Aorta (tissue), 5 donors: Measurements from ENCODE around the gene PRELP. TPM values are rescaled to one million over a fixed set of nuclear protein-coding genes. Genes with fewer than 3 reads are reported as not detected.

Experiments used
- ATAC-seq: fragments of 200-7000 bp; cut with Tn5 transposase; one replicate; pipeline ENCODE4 v1.9.1; 2022; ENCODE audit warnings: moderate library complexity; ENCODE audit not compliant: low FRiP score
- DNase-seq, 2 donors: peaks; one replicate each; pipeline ENCODE4 v3.0.0-alpha.2; 2020
- H3K27ac ChIP-seq, 2 donors: one replicate each; pipeline ENCODE4 v1.5.1; 2013; ENCODE audit warnings: low read length in 2 of 2, mild to moderate bottlenecking in 2 of 2, moderate library complexity in 2 of 2, control low read depth in 1 of 2, inconsistent platforms in 1 of 2, low read depth in 1 of 2
- H3K27me3 ChIP-seq, 2 donors: one replicate each; pipeline ENCODE4 v1.6.1; 2013; ENCODE audit warnings: control low read depth in 1 of 2, low read length in 1 of 2, mild to moderate bottlenecking in 1 of 2, moderate library complexity in 1 of 2; ENCODE audit not compliant: insufficient read depth in 2 of 2, control insufficient read depth in 1 of 2
- H3K36me3 ChIP-seq, 2 donors: one replicate each; pipeline ENCODE4 v1.6.1; 2013; ENCODE audit warnings: control low read depth in 1 of 2, low read length in 1 of 2, mild to moderate bottlenecking in 1 of 2; ENCODE audit not compliant: insufficient read depth in 2 of 2, control insufficient read depth in 1 of 2
- H3K4me1 ChIP-seq, 2 donors: one replicate each; pipeline ENCODE4 v1.6.1; 2013; ENCODE audit warnings: low read length in 2 of 2, control low read depth in 1 of 2, mild to moderate bottlenecking in 1 of 2, moderate library complexity in 1 of 2; ENCODE audit not compliant: insufficient read depth in 2 of 2, control insufficient read depth in 1 of 2
- H3K4me3 ChIP-seq, 2 donors: one replicate each; pipeline ENCODE4 v1.5.1; 2013; ENCODE audit warnings: low read length in 2 of 2, control low read depth in 1 of 2, mild to moderate bottlenecking in 1 of 2
- H3K9me3 ChIP-seq: one replicate; pipeline ENCODE4 v1.6.1; 2013; ENCODE audit warnings: mild to moderate bottlenecking, low read length; ENCODE audit not compliant: control insufficient read depth
- WGBS, 2 donors: extraction: QIAGEN DNeasy Blood & Tissue Kit; methylation state at CpG; one replicate each; pipeline ENCODE4 v1.1.7; 2013; 5-methylcytosine and 5-hydroxymethylcytosine counted together
- intact Hi-C, 2 donors: fragments of 100-400 bp; cut with DNase I; formaldehyde crosslinking; loops; one replicate each; pipeline versions ENCODE4 v1.14.2 to v1.15.0; 2022
- polyA plus RNA-seq, 2 donors: library from polyadenylated mRNA; stranded (reverse); fragments of 200-250 nt; gene quantifications; one replicate each; pipeline ENCODE4 v1.2.3, GENCODE V29; 2013
- total RNA-seq, 2 donors: library from RNA; stranded (reverse); fragmentation: NEBNext Ultra II Directional; extraction: Animal tissue kit (Norgen Biotek cat#: 25700); gene quantifications; one replicate each; pipeline ENCODE4 v1.2.1, GENCODE V29; 2021
- donor health status: healthy with polysubstance abuse.
- donor health status: Bipolar disorder and iron deficiency.
- donor health status: DM: no; HTN: no; CAD: no.
- donor health status: DM: no; HTN: no; CAD: no.
- donor health status: DM: yes; HTN: yes; CAD: no.

PRELP gene
- total and polyA plus RNA-seq, 4 donors: 152 to 217 (median 176) TPM

- intact Hi-C loops: loop anchor here in 1 of 2 donors (5.0 kb wide), 1 partner anchor 71 kb away; no protein-coding TSS in a partner anchor
- Histone ChIP-seq H3K27me3 (no peaks in the 10 kb centered on the region), H3K9me3 (no peaks in the 10 kb centered on the region), H3K36me3 (peaks cover 0 to 2% of the 10 kb centered on the region in 2 donors), H3K4me1 (peaks cover 2 to 3% of the 10 kb centered on the region in 2 donors), H3K27ac (peak overlapping the region; percentile 13 to 68), H3K4me3 (peak overlapping the region; percentile 29 to 90)
- ATAC-seq (no peak), DNase-seq (no peak)
- 66 to 67% methylated on average over 3 of the region's 3 CpGs for WGBS, 2 donors
These were observed 2.6 kb downstream of the PRELP start for GRCh38 chr1:203478231-203478630.

- 60 to 62% methylated on average over 5 of the region's 5 CpGs for WGBS, 2 donors
- ATAC-seq (no peak), DNase-seq (no peak)
- Histone ChIP-seq H3K9me3 (no peaks in the 10 kb centered on the region), H3K36me3 (peaks cover 3 to 6% of the 10 kb centered on the region in 2 donors), H3K4me1 (peaks cover 2 to 3% of the 10 kb centered on the region in 2 donors), H3K27me3 (no peaks in the 10 kb centered on the region), H3K4me3 (peak overlapping the region; percentile 29 to 90), H3K27ac (peak overlapping the region; percentile 44 to 94)
- intact Hi-C loops: loop anchor here in 1 of 2 donors (5.0 kb wide), 1 partner anchor 72 kb away; no protein-coding TSS in a partner anchor
These were observed 3.4 kb downstream of the PRELP start for GRCh38 chr1:203478986-203479385.

- ATAC-seq: no peak
- 20 to 23% methylated on average over 2 of the region's 2 CpGs for WGBS, 2 donors
- DNase-seq: no peak
- intact Hi-C loops: loop anchor here in 1 of 2 donors (5.0 kb wide), 1 partner anchor 72 kb away; no protein-coding TSS in a partner anchor
- H3K4me3 ChIP-seq: no peak overlapping the region
- no peaks in the 10 kb centered on the region for H3K9me3 ChIP-seq
- H3K27ac ChIP-seq: peak overlapping the region; percentile 73 to 94
- H3K36me3 ChIP-seq: peaks cover 4 to 6% of the 10 kb centered on the region in 2 donors
- H3K4me1 ChIP-seq: peaks cover 2 to 3% of the 10 kb centered on the region in 2 donors
- H3K27me3 ChIP-seq: no peaks in the 10 kb centered on the region
These were observed 4.0 kb downstream of the PRELP start for GRCh38 chr1:203479646-203480045.

- Histone ChIP-seq H3K4me1 (peaks cover 2 to 3% of the 10 kb centered on the region in 2 donors), H3K36me3 (peaks cover 4 to 6% of the 10 kb centered on the region in 2 donors), H3K27me3 (no peaks in the 10 kb centered on the region), H3K4me3 (peak overlapping the region in 1 of 2 donors; percentile 39), H3K27ac (peak overlapping the region; percentile 73 to 91), H3K9me3 (no peaks in the 10 kb centered on the region)
- WGBS, 2 donors: 0 to 5% methylated on average over 2 of the region's 2 CpGs
- ATAC-seq: peak; percentile 54
- DNase-seq: no peak
- intact Hi-C loops: no loop called here
These were observed 4.5 kb downstream of the PRELP start for GRCh38 chr1:203480084-203480483.

GRCh38 chr1:203480525-203481084 is 5.0 kb downstream of the PRELP start:
- H3K27ac ChIP-seq: peak overlapping the region; percentile 73 to 91
- DNase-seq (peak; percentile 85 to 90), ATAC-seq (peak; percentile 60)
- 1 to 4% methylated on average over 6 of the region's 6 CpGs for WGBS, 2 donors
- H3K9me3 ChIP-seq: no peaks in the 10 kb centered on the region
- H3K4me1 ChIP-seq: peaks cover 2 to 3% of the 10 kb centered on the region in 2 donors
- intact Hi-C loops: no loop called here
- H3K27me3 ChIP-seq: no peaks in the 10 kb centered on the region
- peaks cover 4 to 10% of the 10 kb centered on the region in 2 donors for H3K36me3 ChIP-seq
- peak overlapping the region in 1 of 2 donors; percentile 39 for H3K4me3 ChIP-seq

GRCh38 chr1:203481196-203481595 is 5.6 kb downstream of the PRELP start:
- intact Hi-C loops: no loop called here
- Histone ChIP-seq H3K4me3 (no peak overlapping the region), H3K9me3 (no peaks in the 10 kb centered on the region), H3K4me1 (peaks cover 2 to 3% of the 10 kb centered on the region in 2 donors), H3K27ac (peak overlapping the region; percentile 18 to 87), H3K36me3 (peaks cover 4 to 10% of the 10 kb centered on the region in 2 donors), H3K27me3 (no peaks in the 10 kb centered on the region)
- WGBS, 2 donors: 11 to 14% methylated on average over 1 of the region's 1 CpG
- no peak for ATAC-seq
- no peak for DNase-seq

- intact Hi-C loops: loop anchor here (1.0 to 5.0 kb wide), 6 partner anchors 39 to 214 kb away; no protein-coding TSS in a partner anchor
- no peaks in the 10 kb centered on the region for H3K9me3 ChIP-seq
- WGBS, 2 donors: 71 to 72% methylated on average over 28 of the region's 28 CpGs
- H3K36me3 ChIP-seq: peaks cover 4 to 13% of the 10 kb centered on the region in 2 donors
- H3K27me3 ChIP-seq: no peaks in the 10 kb centered on the region
- no peak for DNase-seq
- peak overlapping the region in 1 of 2 donors; percentile 23 for H3K27ac ChIP-seq
- no peak overlapping the region for H3K4me3 ChIP-seq
- no peaks in the 10 kb centered on the region for H3K4me1 ChIP-seq
- no peak for ATAC-seq
These were observed 11.2 kb downstream of the PRELP start for GRCh38 chr1:203486618-203487370.

- Histone ChIP-seq H3K9me3 (no peaks in the 10 kb centered on the region), H3K4me1 (no peaks in the 10 kb centered on the region), H3K4me3 (no peak overlapping the region), H3K36me3 (peaks cover 4 to 9% of the 10 kb centered on the region in 2 donors), H3K27ac (no peak overlapping the region), H3K27me3 (no peaks in the 10 kb centered on the region)
- 82 to 83% methylated on average over 7 of the region's 7 CpGs for WGBS, 2 donors
- ATAC-seq: no peak
- DNase-seq: no peak
- intact Hi-C loops: loop anchor here in 1 of 2 donors (5.0 kb wide), 2 partner anchors 41 to 216 kb away; no protein-coding TSS in a partner anchor
These were observed 12.9 kb downstream of the PRELP start for GRCh38 chr1:203488539-203488938.
